Testis (tissue), 3 donors: ENCODE results near the gene ADGRB3. TPM values are rescaled to one million over a fixed set of nuclear protein-coding genes. Genes with fewer than 3 reads are reported as not detected.

ENCODE experiments used
- DNase-seq: peaks from one replicate; pipeline ENCODE4 v3.0.0-alpha.2; 2019
- H3K27ac ChIP-seq, 2 donors: fragments of 200-600 bp; sonication (generic); one replicate each; pipeline ENCODE4 v1.5.1; 2019
- H3K27me3 ChIP-seq: fragments of 200-600 bp; sonication (generic); one replicate; pipeline ENCODE4 v1.5.1; 2019
- H3K36me3 ChIP-seq: fragments of 200-600 bp; sonication (generic); one replicate; pipeline ENCODE4 v1.5.1; 2017; ENCODE audit warnings: low read depth; ENCODE audit errors: missing control alignments
- H3K4me1 ChIP-seq: fragments of 200-600 bp; sonication (generic); one replicate; pipeline ENCODE4 v1.5.1; 2019
- H3K4me3 ChIP-seq, 2 donors: fragments of 200-600 bp; sonication (generic); one replicate each; pipeline ENCODE4 v1.5.1; 2017 to 2019
- H3K9me3 ChIP-seq: fragments of 200-600 bp; sonication (generic); one replicate; pipeline ENCODE4 v1.5.1; 2017
- CTCF ChIP-seq, 3 experiments: fragments of 450-650 bp in 2 of 3; fragments of 200-600 bp in 1 of 3; sonication (generic) in 1 of 3; IDR thresholded peaks; one replicate each; pipeline ENCODE4 v1.5.1; 2016 to 2019; ENCODE audit warnings: antibody characterized with exemption in 3 of 3, mild to moderate bottlenecking in 2 of 3, moderate library complexity in 1 of 3
- POLR2A ChIP-seq: fragments of 450-650 bp; IDR thresholded peaks from one replicate; pipeline ENCODE4 v1.6.1; 2017; ENCODE audit warnings: antibody characterized with exemption, mild to moderate bottlenecking, moderate library complexity
- WGBS, 2 donors: methylation state at CpG; one replicate each; pipeline ENCODE4 v1.1.5; 2018; 5-methylcytosine and 5-hydroxymethylcytosine counted together
- intact Hi-C: fragments of 100-400 bp; cut with DNase I; formaldehyde crosslinking; loops from one replicate; pipeline ENCODE4 v1.15.1; 2023; ENCODE audit warnings: low total_unique reads
- polyA plus RNA-seq: library from polyadenylated mRNA; stranded (reverse); fragments of 350-450 nt; fragmentation: Illumina TruSeq; extraction: RNeasy Lipid Tissue Mini Kit (QIAGEN cat#74804); gene quantifications from one replicate; pipeline ENCODE4 v1.2.3, GENCODE V29; 2014; ENCODE audit warnings: low read depth, low replicate concordance; ENCODE audit not compliant: insufficient read depth
- total RNA-seq, 2 donors: library from RNA; depleted of rRNA; stranded (reverse); fragments of >200 nt; gene quantifications; one replicate each; pipeline ENCODE4 v1.2.3, GENCODE V29; 2016

Gene ADGRB3
- total and polyA plus RNA-seq, 3 donors from 2014 or later: 3.2 to 5.7 (median 4.3) TPM

- no peaks in the 10 kb centered on the region for H3K9me3 ChIP-seq
- H3K27me3 ChIP-seq: no peaks in the 10 kb centered on the region
- no peak for DNase-seq
- no peaks in the 10 kb centered on the region for H3K36me3 ChIP-seq
- 6 to 8% methylated on average over 8 of the region's 8 CpGs for WGBS, 2 donors
- no peak overlapping the region for H3K27ac ChIP-seq
- no peaks in the 10 kb centered on the region for H3K4me1 ChIP-seq
- TF ChIP-seq CTCF (IDR thresholded peaks at IDR 0.05): no peak
- TF ChIP-seq POLR2A: no peak
- H3K4me3 ChIP-seq: no peak overlapping the region
- intact Hi-C loops: no loop called here
Measured at GRCh38 chr6:69232496-69232895, 597.4 kb downstream of the ADGRB3 start.

GRCh38 chr6:69232911-69233448 lies 597.9 kb downstream of the ADGRB3 start:
- H3K4me3 ChIP-seq: no peak overlapping the region
- WGBS, 2 donors: 4 to 5% methylated on average over 28 of the region's 28 CpGs
- no peaks in the 10 kb centered on the region for H3K4me1 ChIP-seq
- H3K27me3 ChIP-seq: no peaks in the 10 kb centered on the region
- no peak for TF ChIP-seq CTCF (IDR thresholded peaks at IDR 0.05)
- TF ChIP-seq POLR2A: no peak
- H3K9me3 ChIP-seq: no peaks in the 10 kb centered on the region
- no peaks in the 10 kb centered on the region for H3K36me3 ChIP-seq
- H3K27ac ChIP-seq: no peak overlapping the region
- DNase-seq: peak; percentile 89
- intact Hi-C loops: no loop called here

- no peak for TF ChIP-seq POLR2A
- TF ChIP-seq CTCF (IDR thresholded peaks at IDR 0.05): no peak
- Histone ChIP-seq H3K9me3 (no peaks in the 10 kb centered on the region), H3K4me1 (no peaks in the 10 kb centered on the region), H3K36me3 (no peaks in the 10 kb centered on the region), H3K27me3 (no peaks in the 10 kb centered on the region), H3K4me3 (no peak overlapping the region), H3K27ac (no peak overlapping the region)
- intact Hi-C loops: no loop called here
- no peak for DNase-seq
- WGBS, 2 donors: 76 to 81% methylated on average over 1 of the region's 1 CpG
Measured at GRCh38 chr6:69238067-69238466, 603.0 kb downstream of the ADGRB3 start.

- no peaks in the 10 kb centered on the region for H3K36me3 ChIP-seq
- no peak overlapping the region for H3K4me3 ChIP-seq
- no peak for TF ChIP-seq CTCF (IDR thresholded peaks at IDR 0.05)
- TF ChIP-seq POLR2A: no peak
- no peaks in the 10 kb centered on the region for H3K27me3 ChIP-seq
- H3K9me3 ChIP-seq: no peaks in the 10 kb centered on the region
- H3K4me1 ChIP-seq: no peaks in the 10 kb centered on the region
- no peak for DNase-seq
- no peak overlapping the region for H3K27ac ChIP-seq
- 94 to 97% methylated on average over 2 of the region's 2 CpGs for WGBS, 2 donors
- intact Hi-C loops: no loop called here
Measured at GRCh38 chr6:69246983-69247382, 611.9 kb downstream of the ADGRB3 start.

- Histone ChIP-seq H3K36me3 (no peaks in the 10 kb centered on the region), H3K27me3 (no peaks in the 10 kb centered on the region), H3K4me3 (no peak overlapping the region), H3K9me3 (no peaks in the 10 kb centered on the region), H3K27ac (no peak overlapping the region), H3K4me1 (no peaks in the 10 kb centered on the region)
- WGBS, 2 donors: 46 to 92% methylated on average over 2 of the region's 2 CpGs
- DNase-seq: no peak
- TF ChIP-seq CTCF (IDR thresholded peaks at IDR 0.05) (no peak), POLR2A (no peak)
- intact Hi-C loops: no loop called here
Measured at GRCh38 chr6:69261010-69261409, 625.9 kb downstream of the ADGRB3 start.
